ENCODE data around the gene WFDC12.

The WFDC12 gene

DNA sequence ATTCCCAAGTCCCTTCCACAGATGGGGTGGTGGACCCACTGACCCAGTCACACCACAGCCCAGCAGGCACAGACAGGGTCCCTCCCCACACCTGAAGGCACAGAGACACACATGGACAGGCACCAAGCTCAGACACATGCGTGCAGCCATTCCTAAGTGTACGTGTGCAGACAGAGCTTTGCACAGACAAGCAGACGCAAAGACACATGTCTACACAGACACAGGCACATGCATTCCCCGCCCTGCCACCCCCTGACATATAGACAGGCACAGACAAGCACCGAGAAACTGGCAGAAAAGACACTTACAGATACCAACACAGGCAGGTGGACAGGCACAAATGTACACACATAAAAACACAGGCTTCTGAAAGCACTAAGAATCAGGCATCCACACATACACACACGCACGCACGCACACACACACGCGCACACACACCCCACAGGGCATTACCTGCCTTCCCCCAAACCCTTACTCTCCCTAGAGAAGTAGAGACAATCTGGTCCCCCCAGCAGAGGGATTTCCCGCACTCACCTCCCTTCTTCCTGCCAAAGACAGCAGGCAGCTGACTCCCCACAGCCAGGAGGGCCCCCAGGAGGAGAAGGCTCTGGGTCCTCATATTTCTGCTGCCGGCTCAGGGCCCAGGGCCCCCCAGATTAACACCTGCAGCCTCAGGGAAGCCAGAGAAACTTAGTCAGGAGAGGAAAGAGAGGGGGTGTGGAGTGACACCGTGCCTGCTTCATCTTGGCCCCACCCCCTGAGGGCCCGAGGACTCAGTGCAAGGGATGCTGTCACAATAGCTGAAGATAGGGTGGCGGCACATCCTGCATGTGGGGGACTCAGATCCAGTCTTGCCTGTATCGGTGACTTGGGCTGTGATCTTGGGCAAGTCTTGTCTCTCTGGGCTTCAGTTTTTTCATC is 9.5 kb downstream of the WFDC12 start, which contains the start of gene WFDC5:
Gene WFDC5, minus strand, starts transcription at position 710 of the 921 bp plus-strand sequence. Its CDS starts 91 bp downstream, at position 619.
- no peak for DNase-seq

- no peak for DNase-seq
These were observed 10.4 kb downstream of the WFDC12 start for GRCh38 chr20:45113865-45114264.

- no peak for DNase-seq
These were observed 11.5 kb downstream of the WFDC12 start for GRCh38 chr20:45112754-45113153.

- DNase-seq, result no peak
These were observed 12.3 kb downstream of the WFDC12 start for GRCh38 chr20:45111799-45112471.

DNA sequence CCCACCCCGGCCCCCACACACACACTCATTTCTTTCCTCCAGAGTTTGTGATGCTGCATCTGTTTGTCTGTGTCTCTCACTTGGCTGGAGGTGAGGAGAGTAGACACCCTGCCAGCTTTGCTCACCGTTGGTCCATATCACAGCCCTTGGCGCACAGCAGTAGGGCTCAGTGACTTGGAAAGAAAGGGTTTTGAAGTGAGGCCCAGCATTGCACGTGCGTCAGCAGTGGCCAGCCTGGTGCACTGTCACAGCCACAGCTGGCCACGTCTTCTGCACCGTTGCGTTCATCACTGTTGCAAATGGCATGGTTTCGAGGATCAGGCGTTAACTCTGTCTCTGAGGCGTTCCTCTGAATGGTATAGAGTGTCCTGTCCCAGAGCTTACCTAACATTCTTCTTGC is 13.0 kb downstream of the WFDC12 start:
- DNase-seq, result no peak

GRCh38 chr20:45110301-45110700 is 14.0 kb downstream of the WFDC12 start:
- DNase-seq, result no peak

- no peak for DNase-seq
These were observed 14.6 kb downstream of the WFDC12 start for GRCh38 chr20:45109634-45110033.

- no peak for DNase-seq
These were observed 18.9 kb downstream of the WFDC12 start for GRCh38 chr20:45105317-45105716.

DNA sequence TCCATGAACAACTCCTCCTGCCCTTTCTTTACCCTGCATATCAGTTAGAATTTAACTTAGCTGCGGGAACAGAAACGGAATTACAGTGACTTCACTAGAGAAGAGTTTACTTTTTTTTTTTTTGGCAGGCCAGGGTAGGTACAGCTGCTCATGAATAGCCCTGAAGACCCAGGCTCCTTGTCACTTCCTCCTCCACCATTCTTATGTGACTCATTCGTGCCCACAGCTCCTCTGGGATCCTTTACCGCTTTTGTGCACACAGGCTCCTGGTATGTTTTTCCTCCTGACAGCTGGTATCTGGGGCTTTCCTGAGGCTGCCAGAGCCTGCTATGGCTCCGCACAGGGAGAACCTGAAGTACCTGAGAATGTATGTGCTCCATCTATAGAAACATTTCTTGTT is 19.5 kb downstream of the WFDC12 start:
- DNase-seq, result peak; percentile 55

DNA sequence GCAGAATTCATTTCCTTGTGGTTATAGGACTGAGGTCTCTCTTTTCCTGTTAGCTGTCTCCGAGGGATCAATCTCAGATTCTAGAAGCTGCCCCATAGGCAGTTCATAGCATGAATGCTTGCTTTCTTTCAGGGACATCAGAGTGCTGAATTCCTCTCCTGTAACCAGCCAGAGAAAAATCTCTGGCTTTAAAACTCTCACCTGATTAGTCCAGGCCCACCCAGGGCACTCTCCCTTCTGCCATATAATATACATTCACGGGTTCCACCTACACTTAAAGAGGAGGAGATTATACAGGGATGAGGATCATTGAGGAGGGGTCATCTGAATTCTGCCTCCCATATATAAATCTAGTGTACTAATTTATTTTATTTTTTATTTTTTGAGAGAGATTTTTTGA is 21.2 kb downstream of the WFDC12 start:
- no peak for DNase-seq

DNA sequence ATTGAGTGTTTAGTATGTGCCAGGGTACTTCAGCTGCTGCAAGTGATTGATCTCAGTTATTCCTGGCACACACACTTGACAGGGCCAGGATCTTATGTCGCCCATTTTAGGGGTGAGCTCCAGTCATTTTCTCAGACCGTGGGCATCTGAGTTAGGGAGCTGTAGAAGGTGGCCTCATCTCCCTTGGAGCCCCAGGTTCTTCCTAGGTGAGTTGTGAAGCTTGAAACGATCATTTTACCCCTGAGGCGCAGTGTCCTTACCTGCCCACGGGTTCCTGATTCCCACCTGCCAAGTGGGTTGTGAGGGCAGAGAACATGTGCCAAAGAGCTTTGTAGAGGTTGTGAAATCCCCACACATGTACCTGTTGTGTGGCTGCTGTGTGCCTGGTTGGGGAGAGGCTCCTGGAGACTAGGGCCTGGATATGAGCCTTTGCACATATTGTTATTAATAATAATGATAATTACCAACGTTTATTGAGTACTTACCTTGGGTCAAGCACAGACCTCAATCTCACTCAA is 22.9 kb downstream of the WFDC12 start:
- no peak for DNase-seq

DNA sequence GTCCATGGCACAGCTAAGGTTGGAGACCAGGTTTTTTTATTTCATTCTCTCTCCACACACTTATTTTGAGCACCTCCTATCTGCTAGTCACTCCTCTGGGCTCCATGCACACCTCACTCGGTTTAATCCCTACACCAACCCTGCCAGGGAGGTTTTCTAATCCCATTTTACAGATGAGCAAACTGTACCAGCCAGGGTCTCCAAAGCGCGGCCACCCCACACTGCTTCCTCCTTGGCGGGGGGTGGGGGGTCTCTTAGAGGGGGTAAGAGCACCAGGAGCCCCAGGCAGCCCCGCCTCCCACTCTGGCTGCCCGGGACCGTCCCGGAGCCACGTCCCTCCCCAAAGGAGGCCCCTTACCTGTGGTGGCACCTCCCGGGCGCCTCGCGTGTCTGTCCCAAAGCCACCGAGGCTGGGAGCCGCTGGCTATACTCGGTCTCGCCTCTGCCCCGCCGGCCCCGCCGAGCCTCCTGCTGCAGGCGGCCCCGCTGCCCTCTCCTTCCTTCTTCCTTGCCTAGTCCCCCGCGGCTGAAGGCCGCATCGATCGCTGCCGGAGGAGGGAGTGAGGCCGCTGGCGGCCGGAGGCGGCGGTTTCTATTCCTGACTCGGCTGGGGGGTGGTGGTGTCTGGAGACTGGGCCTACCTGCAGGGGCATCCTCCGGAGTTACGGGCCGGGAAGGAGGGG is 23.6 kb downstream of the WFDC12 start, which contains the start of gene KCNS1:
Gene KCNS1, minus strand, starts transcription at position 565 of the 683 bp plus-strand sequence. CDS start 1,891 bp downstream, outside the sequence.
- no peak for DNase-seq

- no peak for DNase-seq
These were observed 26.0 kb downstream of the WFDC12 start for GRCh38 chr20:45098103-45098773.

DNA sequence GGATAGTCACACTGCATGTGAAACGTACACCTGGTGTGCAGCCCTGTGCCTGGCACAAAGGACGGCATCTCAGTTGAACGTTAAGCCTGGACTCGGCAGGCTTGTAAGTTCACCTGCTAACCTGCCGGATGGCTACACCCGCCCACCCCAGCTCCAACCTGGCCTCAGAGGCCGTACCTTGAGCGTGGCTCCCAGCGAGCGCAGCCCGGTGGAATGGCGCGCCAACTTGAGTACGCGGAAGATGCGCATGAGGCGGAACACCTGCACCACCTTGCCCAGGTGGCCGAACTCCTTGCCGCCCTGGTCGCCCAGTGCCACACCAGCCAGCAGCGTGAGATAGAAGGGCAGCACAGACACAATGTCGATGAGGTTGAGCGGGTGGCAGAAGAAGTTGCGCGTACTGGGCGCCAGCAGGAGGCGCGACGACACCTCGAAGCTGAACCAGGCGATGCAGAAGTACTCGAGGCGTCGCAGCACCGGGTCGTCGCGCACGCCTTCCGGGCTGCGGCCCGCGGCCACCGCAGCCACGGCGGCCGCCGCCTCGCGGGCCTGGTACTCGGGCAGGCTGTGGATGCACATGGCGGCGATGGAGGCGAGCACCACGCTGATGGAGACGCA is 26.7 kb downstream of the WFDC12 start:
- DNase-seq, result no peak

DNA sequence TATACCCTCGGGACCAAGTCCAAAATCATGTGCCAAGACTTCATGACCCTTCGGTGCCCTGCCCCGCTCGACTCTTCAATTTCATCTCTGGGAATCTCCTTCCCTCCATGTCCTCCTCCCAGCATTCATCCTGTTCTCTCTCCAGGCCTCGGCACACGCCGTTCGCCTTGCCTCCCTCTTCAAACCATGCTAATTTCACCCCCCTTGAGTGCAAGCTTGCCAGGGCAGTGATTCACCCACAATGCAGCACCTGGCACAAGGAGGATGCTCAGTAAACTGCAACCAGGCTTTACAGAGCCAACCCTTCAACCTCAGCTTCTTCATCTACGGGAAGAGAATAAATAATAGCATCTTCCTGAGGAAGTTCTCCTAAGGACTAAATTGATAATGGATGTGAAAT is 27.5 kb downstream of the WFDC12 start:
- DNase-seq, result no peak

GRCh38 chr20:45095805-45096238 is 28.4 kb downstream of the WFDC12 start:
- DNase-seq, result peak; percentile 56

GRCh38 chr20:45094864-45095574 is 29.2 kb downstream of the WFDC12 start:
- DNase-seq, result no peak

- no peak for DNase-seq
These were observed 30.1 kb downstream of the WFDC12 start for GRCh38 chr20:45094201-45094600.

GRCh38 chr20:45092898-45093297 is 31.4 kb downstream of the WFDC12 start:
- DNase-seq, result no peak

DNA sequence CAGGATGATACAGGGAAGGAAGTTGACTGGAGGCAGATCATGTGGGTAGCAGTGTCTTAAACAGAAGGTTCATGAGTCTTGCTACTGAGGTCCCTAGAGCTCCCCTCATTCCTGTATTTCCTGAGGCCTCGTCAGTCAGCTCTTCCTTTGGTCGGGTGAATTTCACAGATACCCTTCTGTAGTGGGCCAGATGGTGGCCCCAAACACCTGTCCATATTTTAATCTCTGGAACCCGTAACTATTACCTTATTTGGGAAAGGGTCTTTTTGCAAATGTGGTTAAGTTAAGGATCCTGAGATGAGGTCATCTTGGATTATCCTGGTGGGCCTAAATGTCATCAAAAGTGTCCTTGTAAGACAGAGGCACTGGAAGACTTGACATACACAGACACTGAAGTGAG is 32.9 kb downstream of the WFDC12 start:
- peak; percentile 73 for DNase-seq

DNA sequence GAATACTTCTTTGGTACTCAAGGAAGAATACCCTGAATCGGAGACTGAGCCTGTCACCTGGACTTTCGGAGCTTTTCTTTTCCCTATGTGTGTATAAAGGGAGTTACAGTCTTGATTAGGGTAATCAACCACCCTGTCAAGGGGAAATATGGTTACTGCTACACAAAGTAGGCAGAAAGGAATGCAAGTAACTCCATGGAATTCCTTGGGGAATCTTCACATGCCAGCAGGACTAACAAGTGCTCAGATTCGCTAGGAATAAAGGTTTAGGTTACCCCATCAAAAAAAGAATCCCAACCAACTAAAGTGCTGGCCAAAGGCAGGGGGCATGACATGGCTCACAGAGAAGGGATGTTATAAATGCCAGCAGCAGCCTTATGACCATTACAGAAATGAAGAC is 33.8 kb downstream of the WFDC12 start:
- no peak for DNase-seq

Measured in NCI-H2171 treated with DMSO at 0.1 percent for 48 hours (cell line).